GM18505 (cell line): ENCODE data around the gene BBX.

ENCODE experiments used
- ATAC-seq: cut with Tn5 transposase; IDR thresholded peaks from one replicate; pipeline ENCODE4 v1.9.1; 2021; ENCODE audit not compliant: unreplicated experiment
- POLR2A ChIP-seq: IDR thresholded peaks from 4 replicates; pipeline ENCODE4 v1.6.1; 2011; ENCODE audit warnings: borderline replicate concordance; ENCODE audit not compliant: insufficient read depth, insufficient read length; ENCODE audit errors: extremely low read depth

The BBX gene

GRCh38 chr3:107753976-107754375, 231.2 kb downstream of the BBX start:
- TF ChIP-seq POLR2A, result no peak
- ATAC-seq, result no peak

- TF ChIP-seq POLR2A, result no peak
- ATAC-seq, result no peak
These were observed 233.9 kb downstream of the BBX start for GRCh38 chr3:107756649-107757048.

- ATAC-seq, result no peak
- no peak for TF ChIP-seq POLR2A
These were observed 234.4 kb downstream of the BBX start for GRCh38 chr3:107757140-107757539.

- ATAC-seq, result no peak
- TF ChIP-seq POLR2A, result no peak
These were observed 237.4 kb downstream of the BBX start for GRCh38 chr3:107760144-107760543.

- ATAC-seq, result no peak
- TF ChIP-seq POLR2A, result no peak
These were observed 238.6 kb downstream of the BBX start for GRCh38 chr3:107761391-107761790.

GRCh38 chr3:107765524-107765923, 242.8 kb downstream of the BBX start:
- no peak for TF ChIP-seq POLR2A
- no peak for ATAC-seq

- TF ChIP-seq POLR2A, result no peak
- ATAC-seq, result no peak
These were observed 245.3 kb downstream of the BBX start for GRCh38 chr3:107767897-107768605.

- TF ChIP-seq POLR2A, result no peak
- no peak for ATAC-seq
These were observed 247.1 kb downstream of the BBX start for GRCh38 chr3:107769882-107770281.

- ATAC-seq, result no peak
- no peak for TF ChIP-seq POLR2A
These were observed 249.3 kb downstream of the BBX start for GRCh38 chr3:107772016-107772415.

- TF ChIP-seq POLR2A, result no peak
- ATAC-seq, result no peak
These were observed 253.2 kb downstream of the BBX start for GRCh38 chr3:107775974-107776373.

GRCh38 chr3:107781253-107781652, 258.5 kb downstream of the BBX start:
- no peak for ATAC-seq
- no peak for TF ChIP-seq POLR2A

GRCh38 chr3:107782054-107782453, 259.3 kb downstream of the BBX start:
- no peak for ATAC-seq
- TF ChIP-seq POLR2A, result no peak

- ATAC-seq, result no peak
- TF ChIP-seq POLR2A, result no peak
These were observed 267.9 kb downstream of the BBX start for GRCh38 chr3:107790612-107791011.

- no peak for TF ChIP-seq POLR2A
- ATAC-seq, result no peak
These were observed 268.3 kb downstream of the BBX start for GRCh38 chr3:107791027-107791426.

- ATAC-seq, result no peak
- no peak for TF ChIP-seq POLR2A
These were observed 268.7 kb downstream of the BBX start for GRCh38 chr3:107791450-107791849.
